HG03159 (cell line): Measurements from ENCODE around the gene SMARCD1.

Source experiments
- ATAC-seq: cut with Tn5 transposase; IDR thresholded peaks from one replicate; pipeline ENCODE4 v1.9.1; 2021; ENCODE audit warnings: mild to moderate bottlenecking, moderate library complexity; ENCODE audit not compliant: unreplicated experiment

Gene SMARCD1

GRCh38 chr12:50057000-50057841 is 27.9 kb upstream of the SMARCD1 start, which contains the start of gene ASIC1:
Gene ASIC1, plus strand, starts transcription at chr12:50057596. Its CDS starts 1,171 bp downstream, at chr12:50058767.
- no peak for ATAC-seq

- ATAC-seq, result no peak
Measured at GRCh38 chr12:50057896-50058670, 27.1 kb upstream of the SMARCD1 start.

- ATAC-seq, result no peak
Measured at GRCh38 chr12:50058743-50059312, 26.3 kb upstream of the SMARCD1 start.

- no peak for ATAC-seq
Measured at GRCh38 chr12:50059440-50060119, 25.6 kb upstream of the SMARCD1 start.

GRCh38 chr12:50060120-50060468 is 25.0 kb upstream of the SMARCD1 start:
- ATAC-seq, result no peak

GRCh38 chr12:50061171-50061570 is 24.0 kb upstream of the SMARCD1 start:
- ATAC-seq, result no peak

GRCh38 chr12:50061946-50062686 is 23.0 kb upstream of the SMARCD1 start:
- no peak for ATAC-seq

- no peak for ATAC-seq
Measured at GRCh38 chr12:50062728-50063460, 22.2 kb upstream of the SMARCD1 start.

- no peak for ATAC-seq
Measured at GRCh38 chr12:50065726-50066310, 19.3 kb upstream of the SMARCD1 start.

GRCh38 chr12:50066402-50066801 is 18.7 kb upstream of the SMARCD1 start:
- ATAC-seq, result no peak

GRCh38 chr12:50069069-50069468 is 16.1 kb upstream of the SMARCD1 start:
- ATAC-seq, result no peak

GRCh38 chr12:50069539-50069938 is 15.6 kb upstream of the SMARCD1 start:
- ATAC-seq, result no peak

- ATAC-seq, result no peak
Measured at GRCh38 chr12:50070314-50071060, 14.7 kb upstream of the SMARCD1 start.

GRCh38 chr12:50072198-50072907 is 12.8 kb upstream of the SMARCD1 start:
- ATAC-seq, result no peak

- ATAC-seq, result no peak
Measured at GRCh38 chr12:50073206-50073605, 11.9 kb upstream of the SMARCD1 start.

- ATAC-seq, result no peak
Measured at GRCh38 chr12:50073712-50074111, 11.4 kb upstream of the SMARCD1 start.

- peak; percentile 81 for ATAC-seq
Measured at GRCh38 chr12:50074936-50075807, 10.0 kb upstream of the SMARCD1 start.
